HG02970 (cell line): ENCODE measurements around the gene EHMT1.
A peak's percentile ranks its signal among the peaks of the same experiment; 100 is the strongest.

Experiments
- ATAC-seq: cut with Tn5 transposase; IDR thresholded peaks from one replicate; pipeline ENCODE4 v1.9.1; 2021; ENCODE audit warnings: mild to moderate bottlenecking, moderate library complexity, moderate number of reproducible peaks; ENCODE audit not compliant: unreplicated experiment, low FRiP score

EHMT1 gene

GRCh38 chr9:137689745-137690529 lies 71.1 kb downstream of the EHMT1 start:
- no peak for ATAC-seq

DNA sequence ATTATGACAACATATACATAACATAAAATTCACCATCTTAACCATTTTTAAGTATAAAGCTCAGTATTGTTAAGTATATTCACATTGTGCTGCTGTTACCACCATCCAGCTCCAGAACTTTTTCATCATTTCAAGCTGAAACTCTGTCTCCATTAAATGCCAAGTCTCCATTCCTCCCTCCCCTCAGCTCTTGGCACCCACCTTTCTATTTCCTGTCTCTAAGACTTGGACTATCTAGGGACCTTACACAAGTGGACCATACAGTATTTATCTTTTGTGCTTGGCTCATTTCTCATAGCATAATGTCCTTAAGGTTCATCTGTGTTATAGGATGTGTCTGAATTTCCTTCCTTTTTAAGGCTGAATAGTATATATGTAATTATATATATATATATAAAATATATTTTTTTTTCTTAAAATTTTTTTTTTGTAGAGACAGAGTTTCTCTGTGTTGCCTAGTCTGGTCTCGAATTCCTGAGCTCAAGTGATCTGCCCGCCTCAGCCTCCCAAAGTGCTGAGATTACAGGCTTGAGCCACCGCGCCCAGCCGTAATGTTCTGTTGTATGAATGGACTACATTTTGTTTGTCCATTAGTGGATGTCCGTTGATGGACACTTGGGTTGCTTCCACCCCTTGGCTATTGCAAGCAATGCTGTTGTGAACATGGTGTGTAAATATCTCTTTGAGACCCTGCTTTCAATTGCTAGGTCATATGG lies 72.3 kb downstream of the EHMT1 start:
- ATAC-seq, result no peak

DNA sequence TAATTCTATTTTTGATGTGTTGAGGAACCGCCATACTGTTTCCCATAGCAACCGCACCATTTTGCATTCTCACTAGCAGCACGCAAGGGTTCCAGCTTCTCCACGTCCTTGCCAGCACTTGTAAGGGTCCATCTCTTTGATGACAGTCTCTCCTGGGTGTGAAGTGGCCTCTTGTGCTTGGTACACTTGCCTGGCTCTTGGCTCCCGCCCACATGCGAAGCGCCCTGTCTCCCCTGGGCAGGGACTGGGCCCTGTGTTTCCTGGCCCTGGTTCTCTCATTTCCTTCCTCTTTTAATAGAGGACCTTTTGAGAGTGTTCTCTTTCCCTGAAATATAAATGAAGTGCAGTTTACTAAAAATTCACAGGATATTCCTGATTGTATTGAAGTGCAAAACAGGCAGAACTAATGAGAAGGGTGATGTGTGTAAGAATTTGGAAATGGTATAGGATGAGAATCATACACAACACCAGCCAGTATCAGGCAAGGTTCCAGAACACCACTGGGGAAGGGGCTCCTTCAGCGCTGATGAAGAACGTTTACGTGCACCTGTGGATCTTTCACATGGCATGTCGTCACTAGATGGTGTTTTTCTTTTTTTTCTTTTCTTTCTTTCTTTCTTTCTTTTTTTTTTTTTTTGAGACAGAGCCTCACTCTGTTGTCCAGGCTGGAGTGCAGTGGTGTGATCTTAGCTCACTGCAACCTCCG lies 73.0 kb downstream of the EHMT1 start:
- no peak for ATAC-seq

- ATAC-seq, result no peak
Observed at GRCh38 chr9:137694236-137694959, 75.6 kb downstream of the EHMT1 start.

GRCh38 chr9:137694962-137695875 lies 76.4 kb downstream of the EHMT1 start:
- ATAC-seq, result no peak

DNA sequence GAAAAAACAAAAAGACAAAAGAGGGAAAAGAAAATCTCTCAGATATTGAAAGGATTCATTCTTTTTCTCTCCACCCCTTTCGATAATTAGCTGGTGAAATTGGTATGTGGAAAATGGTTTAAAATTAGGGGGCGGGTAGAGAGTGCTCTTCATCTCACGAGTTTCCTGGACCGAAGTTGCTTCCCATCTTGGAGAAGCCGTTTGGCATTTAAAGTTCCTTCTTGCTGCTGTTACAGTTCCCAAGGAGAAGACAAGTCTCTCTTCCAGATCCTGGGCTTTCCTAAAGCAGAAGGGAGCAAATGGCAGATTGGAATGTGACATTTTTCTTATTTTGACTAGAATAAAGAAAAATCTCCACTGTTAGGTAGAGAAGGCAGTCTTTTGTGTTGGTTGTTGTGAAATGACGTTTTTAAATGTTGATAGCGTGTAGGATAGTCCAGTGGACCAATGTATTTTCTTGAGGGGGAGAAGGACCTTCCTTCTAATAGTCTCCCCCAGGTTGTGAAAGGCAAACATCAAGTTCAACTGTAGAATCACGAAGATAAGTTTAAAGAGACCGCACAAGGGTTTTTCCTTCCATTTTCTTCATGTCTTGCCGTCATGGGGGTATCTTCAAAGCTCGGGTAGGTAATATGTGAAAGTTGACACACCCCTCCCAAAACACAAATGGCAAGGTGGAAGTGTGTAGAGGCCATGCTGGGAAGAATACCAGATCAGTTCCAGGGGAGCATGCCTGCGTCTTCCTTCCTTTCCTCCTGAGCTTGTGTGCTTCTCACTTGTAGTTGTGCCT lies 77.5 kb downstream of the EHMT1 start:
- no peak for ATAC-seq

DNA sequence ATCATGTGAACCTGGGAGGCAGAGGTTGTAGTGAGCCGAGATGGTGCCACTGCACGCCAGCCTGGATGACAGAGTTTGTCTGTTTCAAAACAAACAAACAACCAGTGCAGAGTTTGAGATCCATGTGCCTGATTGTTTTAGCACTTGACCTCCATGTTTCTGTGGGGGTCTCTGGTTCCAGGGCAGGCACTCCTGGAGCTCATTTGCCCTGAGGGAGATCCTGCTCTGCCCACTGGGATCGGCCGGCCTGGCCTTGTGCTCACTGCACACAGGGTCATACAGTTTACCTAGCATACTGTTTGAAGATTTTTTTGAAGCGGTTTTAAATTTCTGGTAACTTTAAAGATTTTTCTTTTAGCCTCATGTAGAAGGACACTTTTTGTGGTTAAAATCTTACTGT lies 78.4 kb downstream of the EHMT1 start:
- ATAC-seq, result no peak

- no peak for ATAC-seq
Observed at GRCh38 chr9:137697832-137698231, 79.0 kb downstream of the EHMT1 start.

DNA sequence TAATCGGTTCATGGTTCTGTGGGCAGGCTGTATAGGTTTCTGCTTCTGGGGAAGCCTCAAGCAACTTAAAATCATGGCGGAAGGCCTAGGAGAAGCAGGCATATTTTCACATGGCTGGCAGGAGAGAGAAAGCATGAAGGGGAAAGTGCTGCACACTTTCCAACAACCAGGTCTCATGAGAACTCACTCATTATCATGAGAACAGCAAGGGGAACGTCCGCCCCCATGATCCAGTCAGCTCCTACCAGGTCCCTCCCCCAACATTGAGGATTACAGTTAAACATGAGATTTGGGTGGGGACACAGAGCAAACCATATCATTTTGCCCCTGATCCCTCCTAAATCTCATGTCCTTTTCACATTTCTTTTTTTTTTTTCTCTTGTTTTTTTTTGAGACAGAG lies 82.1 kb downstream of the EHMT1 start:
- no peak for ATAC-seq

GRCh38 chr9:137702615-137703379 lies 84.0 kb downstream of the EHMT1 start:
- no peak for ATAC-seq

DNA sequence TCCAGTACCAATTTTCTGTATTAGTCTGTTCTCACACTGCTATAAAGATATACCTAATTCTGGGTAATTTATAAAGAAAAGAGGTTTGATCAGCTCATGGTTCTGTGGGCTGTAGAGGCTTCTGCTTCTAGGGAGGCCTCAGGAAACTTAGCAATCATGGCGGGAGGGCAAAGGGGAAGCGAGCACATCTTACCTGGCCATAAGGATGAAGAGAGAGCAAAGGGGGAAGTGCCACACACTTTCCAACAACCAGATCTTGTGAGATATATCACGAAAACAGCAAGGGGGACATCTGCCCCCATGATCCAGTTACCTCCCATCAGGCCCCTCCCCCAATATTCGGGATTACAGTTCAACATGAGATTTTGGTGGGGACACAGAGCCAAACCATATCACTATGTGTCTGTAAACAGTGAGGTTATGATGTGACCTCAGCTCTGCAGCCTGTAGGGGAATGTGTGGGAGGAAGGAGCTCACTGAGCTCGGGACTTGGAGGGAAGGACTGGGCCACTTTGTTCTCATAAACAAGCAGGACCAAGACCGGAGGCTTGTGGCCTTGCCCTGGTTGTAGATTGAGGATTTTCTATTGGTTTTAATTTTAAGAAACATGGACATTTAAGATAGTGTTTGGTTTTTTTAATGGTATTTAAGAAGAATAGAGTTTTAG lies 85.2 kb downstream of the EHMT1 start:
- no peak for ATAC-seq

- peak; percentile 55 for ATAC-seq
Observed at GRCh38 chr9:137705443-137705863, 86.6 kb downstream of the EHMT1 start.

GRCh38 chr9:137705906-137706305 lies 87.1 kb downstream of the EHMT1 start:
- ATAC-seq, result no peak

DNA sequence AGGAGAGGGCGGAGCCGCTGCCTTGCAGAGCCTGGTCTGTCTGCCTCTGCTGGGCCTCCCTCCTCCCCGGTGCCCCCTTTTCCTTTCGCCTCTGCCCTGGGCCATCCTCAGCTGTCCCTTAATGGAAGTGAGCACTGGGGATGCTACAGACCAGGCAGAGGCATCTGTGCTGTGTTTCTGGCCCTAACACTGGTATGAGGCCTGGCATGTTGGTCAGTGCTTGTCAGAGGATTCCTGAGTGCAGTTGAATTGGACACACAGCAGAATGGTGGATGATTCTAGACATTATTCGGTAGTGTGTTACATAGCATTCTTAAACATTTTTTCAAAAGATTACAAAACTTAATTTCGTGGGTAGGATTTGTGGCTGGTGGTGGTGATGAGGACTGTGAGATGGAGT lies 88.6 kb downstream of the EHMT1 start:
- no peak for ATAC-seq

DNA sequence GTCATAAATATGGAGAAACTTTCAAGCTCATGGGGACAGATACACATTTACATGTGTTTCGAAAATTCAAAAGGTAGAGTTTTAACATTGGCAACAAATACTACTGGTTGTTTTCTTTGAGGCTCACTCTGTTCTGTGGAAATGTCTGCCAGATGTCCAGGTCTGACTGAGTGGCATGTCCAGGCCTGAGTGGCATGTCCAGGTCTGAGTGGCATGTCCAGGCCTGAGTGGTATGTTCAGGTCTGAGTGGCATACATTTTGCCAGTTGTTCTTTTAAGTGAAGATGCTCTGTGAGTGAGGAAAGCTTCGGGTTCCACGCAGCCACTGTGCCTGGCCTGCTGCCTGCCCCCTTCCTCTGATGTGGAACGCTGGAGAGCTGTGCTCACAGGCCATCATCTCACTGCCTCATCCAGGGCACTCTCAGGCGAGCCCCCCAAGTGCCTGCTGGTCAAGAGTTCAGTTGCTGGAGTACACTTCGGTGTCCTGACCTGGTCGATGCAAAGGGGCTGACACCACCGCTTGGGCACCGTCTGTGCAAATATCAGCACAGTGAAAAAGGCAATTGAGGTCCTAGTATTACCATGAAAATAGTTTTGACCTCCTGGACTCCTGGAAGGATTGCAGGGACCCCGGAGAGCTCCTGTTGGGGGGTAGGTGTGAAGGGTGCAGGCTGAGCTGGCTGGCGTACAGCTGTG lies 89.9 kb downstream of the EHMT1 start:
- ATAC-seq, result no peak

DNA sequence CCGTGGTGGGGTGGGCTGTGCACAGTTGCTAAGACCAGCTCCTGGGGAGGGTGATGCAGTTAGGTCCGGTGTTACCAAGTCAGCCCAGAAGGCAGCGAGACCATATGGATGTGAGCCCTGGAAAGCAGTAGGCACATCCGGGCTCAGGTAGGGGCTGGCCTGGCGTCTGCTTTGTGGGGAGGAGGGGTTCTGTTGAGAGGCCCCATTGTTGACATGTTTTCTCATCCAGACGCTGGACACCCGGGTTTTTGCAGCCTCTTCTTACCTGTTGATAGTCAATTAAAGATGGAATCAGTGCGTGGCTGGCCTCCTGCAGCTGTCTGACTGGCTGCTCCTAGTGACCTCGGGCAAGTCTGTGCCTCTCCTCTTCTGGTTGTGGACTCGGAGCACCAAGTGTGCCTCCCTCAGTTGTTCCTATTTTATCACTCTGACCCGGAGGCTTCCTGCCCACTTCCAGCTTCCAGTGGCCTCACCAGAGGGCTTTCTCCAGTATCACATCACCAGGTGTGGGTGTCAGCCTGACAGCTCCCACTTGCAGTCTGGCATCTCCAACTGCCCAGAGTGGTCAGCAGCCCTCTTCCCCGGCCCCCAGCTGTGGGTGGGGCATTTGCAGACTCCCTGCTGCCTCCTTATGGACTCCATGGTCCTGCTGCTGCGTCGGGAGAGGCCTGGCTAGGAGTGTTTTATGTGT lies 90.8 kb downstream of the EHMT1 start:
- no peak for ATAC-seq
